Measurements from ENCODE around the gene MEAF6.

Gene MEAF6

DNA sequence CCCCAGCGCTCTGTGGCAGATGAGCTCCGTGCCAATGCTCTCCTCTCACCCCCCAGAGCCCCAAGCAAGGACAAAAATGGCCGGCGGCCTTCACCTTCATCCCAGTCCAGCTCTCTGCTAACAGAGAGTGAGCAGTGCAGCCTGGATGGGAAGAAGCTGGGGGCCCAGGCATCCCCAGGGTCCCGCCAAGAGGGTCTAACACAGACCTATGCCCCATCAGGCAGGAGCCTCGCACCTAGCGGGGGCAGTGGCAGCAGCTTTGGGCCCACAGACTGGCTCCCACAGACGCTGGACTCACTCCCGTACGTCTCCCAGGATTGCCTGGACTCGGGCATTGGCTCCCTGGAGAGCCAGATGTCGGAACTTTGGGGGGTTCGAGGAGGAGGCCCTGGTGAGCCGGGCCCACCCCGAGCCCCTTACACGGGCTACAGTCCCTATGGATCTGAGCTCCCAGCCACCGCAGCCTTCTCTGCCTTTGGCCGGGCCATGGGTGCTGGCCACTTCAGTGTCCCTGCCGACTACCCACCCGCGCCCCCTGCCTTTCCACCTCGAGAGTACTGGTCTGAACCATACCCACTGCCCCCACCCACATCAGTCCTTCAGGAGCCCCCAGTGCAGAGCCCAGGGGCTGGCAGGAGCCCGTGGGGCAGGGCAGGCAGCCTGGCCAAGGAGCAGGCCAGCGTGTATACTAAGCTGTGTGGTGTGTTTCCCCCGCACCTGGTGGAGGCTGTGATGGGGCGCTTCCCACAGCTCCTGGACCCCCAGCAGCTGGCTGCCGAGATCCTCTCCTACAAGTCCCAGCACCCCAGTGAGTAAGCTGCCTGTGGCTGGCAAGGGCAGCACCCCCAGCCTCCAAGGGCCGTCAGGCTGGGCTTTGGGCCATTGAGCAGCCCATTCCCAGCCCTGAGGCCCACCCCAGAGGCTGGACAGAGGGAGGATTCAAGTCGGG lies 31.5 kb downstream of the MEAF6 start:
- no peak for DNase-seq

DNA sequence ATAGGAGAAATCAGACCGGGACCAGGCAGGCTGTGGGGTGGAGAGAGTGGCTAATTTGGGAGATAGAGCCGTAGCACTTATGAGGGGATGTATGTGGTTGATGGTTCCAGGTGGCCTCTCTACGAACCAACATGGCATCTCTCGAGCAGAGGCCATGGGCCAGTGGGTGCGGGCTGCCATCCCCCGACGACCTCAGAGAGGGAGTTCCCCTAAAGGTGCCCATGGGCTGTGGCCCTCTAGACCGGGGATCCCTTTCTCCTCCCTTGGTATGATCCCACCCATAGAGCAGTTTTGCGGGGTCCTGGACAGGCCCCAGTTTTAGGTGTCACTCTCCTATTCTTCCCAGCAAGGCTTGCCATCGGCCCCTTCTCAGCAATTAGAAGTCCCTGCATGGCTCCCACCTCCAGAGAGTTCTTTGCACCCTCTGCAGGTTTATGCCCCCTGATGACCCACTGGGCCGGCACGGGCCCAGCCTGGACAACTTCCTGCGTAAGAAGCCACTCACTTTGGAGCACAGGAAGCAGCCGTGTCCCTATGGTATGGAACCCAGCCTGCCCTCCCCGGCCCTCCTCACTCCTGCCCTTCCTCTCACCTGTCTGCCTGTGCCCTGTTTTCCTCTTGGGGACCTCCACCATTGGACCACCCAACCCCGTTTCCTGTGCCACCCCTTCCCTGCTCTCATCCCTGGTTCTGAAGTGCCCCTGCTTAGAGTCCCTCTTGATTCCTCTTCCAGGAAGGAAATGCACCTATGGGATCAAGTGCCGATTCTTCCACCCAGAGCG lies 32.4 kb downstream of the MEAF6 start:
- DNase-seq = no peak

DNA sequence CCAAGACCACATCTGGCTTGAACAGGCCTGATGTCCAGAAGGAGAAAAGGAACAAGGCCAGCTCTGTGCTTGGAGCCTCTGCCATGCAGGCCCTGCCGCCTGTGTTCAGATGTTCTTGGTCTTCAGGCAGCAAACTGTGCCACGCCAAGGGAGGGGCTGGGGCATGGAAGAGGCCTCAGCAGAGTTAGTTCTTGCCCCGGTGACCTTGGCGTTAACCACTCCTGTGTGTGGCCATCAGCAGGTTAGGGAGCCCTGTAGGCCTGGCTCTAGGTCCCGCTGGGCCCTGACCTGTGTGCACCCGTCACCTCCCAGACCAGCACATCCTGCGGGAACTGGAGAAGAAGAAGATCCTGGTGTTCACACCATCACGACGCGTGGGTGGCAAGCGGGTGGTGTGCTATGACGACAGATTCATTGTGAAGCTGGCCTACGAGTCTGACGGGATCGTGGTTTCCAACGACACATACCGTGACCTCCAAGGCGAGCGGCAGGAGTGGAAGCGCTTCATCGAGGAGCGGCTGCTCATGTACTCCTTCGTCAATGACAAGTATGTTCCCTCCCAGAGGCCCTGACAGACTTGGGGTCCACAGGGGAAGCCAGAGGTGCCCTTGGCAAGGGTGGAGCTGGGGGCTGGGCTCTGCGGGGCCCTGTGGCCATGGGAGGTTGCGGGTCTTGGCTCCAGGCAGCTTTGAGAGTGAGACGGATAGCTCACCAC lies 33.1 kb downstream of the MEAF6 start:
- no peak for DNase-seq

GRCh38 chr1:37480581-37481288 lies 33.8 kb downstream of the MEAF6 start:
- no peak for DNase-seq

DNA sequence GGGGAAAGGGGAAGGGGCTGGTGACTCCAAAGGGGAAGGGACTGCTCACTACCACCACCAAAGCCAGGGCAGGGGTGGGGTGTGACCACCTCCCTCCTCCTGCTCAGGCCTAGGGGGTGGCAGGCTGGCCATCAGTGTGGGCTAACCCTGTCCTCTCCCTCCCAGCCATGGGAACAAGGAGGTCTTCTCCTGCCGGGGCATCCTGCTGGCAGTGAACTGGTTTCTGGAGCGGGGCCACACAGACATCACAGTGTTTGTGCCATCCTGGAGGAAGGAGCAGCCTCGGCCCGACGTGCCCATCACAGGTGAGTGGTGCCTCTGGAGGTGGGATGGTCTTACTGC lies 34.5 kb downstream of the MEAF6 start:
- DNase-seq = no peak

GRCh38 chr1:37479255-37480124 lies 35.1 kb downstream of the MEAF6 start:
- DNase-seq = no peak

DNA sequence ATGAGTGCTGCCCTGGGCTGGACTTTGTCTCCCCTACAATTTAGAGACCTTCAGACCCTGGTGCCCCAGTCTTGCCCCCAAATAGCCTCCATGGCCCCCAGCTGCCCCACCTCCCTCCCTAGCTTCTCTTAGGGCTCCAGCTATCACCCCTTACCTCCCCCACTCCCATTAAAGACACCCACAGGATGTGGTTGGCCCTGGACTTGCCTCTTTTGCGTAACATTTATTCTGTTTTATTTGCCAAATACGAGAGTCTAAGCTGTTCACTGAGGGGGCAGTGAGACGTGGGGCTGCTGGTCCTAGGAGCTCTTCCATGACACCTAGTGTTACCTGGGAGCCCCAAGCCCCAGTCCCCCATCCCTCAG lies 35.7 kb downstream of the MEAF6 start:
- no peak for DNase-seq

DNA sequence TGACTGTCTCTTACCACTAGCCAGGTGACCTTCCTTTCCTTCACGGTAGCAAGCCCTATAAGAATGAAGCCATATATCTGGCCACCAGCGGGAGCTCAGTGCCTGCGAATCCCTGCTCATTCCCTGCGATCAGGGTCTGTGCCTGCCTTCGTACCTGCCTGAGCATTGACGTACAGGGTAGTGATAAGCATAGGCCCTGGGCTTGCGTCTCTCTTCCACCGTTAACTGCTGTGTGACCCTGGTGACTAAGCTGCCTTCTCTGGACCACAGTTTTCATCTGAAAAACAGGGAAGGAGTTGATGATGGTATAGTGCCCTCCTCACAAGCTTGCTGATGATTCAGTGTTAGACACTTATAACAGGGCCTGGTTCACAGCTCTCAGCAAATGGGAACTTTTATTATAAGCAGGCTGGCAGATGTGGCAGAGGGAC lies 36.1 kb downstream of the MEAF6 start:
- DNase-seq = no peak

DNA sequence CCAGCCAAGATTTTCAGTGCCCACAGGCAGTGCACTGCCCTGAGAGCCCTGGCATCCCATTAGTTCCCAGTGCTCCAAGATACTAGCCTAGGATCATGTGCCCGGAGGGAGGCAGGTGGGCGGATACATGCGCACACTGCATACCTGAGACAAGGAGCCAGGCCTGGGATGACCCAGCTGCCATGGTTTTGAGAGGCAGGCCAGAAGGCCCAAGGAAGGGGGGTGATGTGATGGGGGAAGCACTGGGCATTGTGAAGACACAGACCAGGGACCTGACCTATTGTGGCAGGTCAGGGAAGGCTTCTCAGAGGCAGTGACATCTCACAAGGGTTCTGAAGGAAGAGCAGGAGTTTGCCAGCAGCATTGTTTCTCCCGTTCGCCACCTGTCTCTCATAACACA lies 36.6 kb downstream of the MEAF6 start:
- no peak for DNase-seq

- peak; percentile 23 for DNase-seq
These were observed 37.2 kb downstream of the MEAF6 start for GRCh38 chr1:37477198-37477931.

DNA sequence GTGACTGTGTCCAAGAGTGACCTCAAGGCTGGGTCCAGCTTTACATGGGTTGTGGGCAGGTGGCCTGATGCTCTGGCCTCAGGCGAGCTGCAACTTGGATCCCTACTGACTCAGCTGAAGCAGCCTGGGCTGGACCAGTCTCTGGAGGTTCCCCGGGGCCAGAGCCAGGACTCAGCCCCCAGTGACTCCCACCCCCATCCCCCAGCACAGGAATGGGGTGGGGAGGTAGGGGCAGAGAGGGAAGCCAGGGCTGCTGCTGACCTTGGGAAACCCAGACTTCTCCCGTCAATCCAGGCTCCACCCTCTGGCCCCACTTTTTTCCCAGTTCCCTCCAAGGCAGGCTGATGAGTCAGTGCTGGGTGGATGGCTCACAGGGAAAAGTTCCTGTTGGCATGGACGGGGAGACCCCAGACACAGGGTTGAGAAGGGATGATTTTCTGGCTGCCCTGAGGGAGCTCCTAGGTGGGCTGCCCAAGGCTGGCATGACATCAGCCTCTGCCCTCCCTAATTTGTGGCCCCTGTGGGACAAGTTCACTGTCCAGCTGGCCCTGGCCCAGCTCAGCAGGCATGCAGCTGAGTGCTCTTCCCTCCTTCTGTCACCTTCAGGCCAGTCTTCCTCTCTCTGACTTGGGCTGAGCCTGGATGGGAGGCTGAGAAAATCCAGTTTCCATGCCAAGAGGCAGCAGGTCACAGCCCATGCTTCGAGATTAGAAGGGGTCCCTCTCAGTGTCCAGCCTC lies 37.9 kb downstream of the MEAF6 start:
- DNase-seq = no peak

DNA sequence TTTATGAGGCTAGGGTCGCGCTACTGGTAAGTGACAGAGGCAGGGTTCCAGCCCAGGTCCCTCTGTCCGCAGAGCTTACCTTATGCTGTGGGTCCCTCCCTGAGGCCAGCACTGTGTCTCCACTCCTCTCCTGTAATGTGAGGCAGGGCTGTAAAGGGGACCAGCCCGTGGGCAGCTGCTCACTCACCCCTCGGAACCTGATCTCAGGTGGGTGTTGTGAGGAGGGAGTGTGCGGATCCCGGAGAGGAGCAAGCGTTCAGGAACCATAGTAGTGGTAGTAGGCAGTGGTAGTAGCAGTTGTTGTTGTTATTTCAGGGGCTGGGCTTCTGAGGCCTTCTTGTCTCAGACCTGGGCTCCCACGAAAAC lies 38.5 kb downstream of the MEAF6 start:
- DNase-seq = no peak

GRCh38 chr1:37475380-37476086 lies 39.0 kb downstream of the MEAF6 start:
- no peak for DNase-seq

GRCh38 chr1:37474697-37475379 lies 39.7 kb downstream of the MEAF6 start:
- peak; percentile 34 for DNase-seq

DNA sequence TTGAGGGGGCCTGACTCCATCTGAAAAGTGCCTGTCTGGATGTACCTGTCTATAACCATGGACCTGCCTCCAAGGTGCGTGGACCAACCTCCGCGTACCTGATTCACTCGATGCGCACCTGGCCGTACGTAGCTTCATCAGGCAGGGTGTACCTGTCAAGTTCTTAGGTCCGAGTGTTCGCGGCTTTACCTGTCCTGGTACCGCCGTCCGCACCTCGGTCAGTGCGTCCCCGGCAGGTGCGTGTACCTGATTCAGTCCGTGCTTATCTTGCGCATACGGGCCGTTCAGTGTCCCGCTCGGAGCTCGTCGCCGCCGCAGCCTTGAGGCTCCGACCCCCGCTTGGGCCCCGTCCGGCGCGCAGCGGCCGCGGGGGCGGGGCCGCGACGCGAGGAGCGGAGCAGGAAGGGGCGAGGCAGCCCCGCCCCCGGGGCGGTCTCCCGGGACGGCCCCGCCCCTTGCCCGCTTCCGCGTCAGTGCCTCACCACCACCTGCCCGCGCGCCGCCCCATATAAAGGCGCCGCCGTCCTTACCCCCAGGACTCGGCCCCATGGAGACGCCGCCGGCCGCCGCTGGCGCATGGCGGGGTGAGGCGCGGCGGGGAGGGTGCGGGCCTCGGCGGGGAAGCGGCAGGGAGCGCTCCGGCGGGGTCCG lies 40.4 kb downstream of the MEAF6 start, which contains the start of gene ZC3H12A:
ZC3H12A (plus strand) TSS at position 535 of the 651 bp plus-strand sequence. CDS start 917 bp downstream, outside the sequence.
- peak; percentile 97 for DNase-seq

DNA sequence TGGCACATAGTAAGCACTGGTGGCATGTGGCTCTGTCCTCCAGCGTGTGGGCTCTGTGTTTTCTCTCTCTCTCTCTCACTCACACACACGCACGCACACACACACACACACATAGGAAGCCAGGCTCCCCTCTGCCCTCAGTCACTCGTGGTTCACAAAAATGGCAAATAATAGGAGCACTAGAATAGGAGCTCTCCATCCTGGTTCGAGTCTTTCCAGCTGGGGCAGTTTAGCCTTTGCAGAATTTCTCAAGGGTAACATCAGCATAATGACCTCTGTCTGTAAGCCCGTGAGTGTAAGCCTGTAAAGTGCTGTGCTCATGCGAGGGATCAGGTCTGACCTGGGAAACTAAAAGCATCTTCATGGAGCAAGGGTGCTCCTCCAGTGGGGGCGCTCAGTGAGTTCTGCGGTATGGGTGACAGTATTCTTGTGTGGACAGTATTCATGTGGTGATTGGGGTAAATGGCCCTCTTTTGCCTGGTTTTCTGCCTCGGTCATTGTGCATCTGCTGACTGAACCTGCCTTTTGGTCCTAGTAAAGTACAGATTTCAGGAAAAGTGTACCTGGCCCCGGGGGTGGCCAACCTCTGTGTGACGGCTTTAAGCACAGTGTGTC lies 41.0 kb downstream of the MEAF6 start:
- peak; percentile 39 for DNase-seq

DNA sequence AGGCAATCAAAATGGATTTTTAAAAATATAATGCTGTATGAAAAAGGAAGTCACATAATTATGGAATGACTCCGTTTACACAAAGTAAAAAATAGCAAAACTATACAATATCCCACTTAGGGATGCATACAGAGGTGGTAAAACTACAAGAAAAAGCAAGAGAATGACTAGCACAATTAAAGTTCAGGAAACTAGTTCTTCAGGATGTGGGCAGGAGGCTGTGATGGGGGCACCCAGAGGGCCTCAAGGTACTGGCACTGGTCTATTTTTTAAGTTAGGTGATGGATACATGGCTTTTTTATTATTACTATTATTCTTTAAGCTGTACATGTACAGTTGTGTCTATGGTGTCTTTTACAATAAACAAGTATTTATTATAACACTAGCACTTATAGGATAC lies 41.6 kb downstream of the MEAF6 start:
- DNase-seq = no peak

- no peak for DNase-seq
These were observed 42.3 kb downstream of the MEAF6 start for GRCh38 chr1:37472281-37472680.
